NCI-H460 (cell line): ENCODE measurements around the gene NELFB. TPM values are rescaled to one million over a fixed set of nuclear protein-coding genes. Genes with fewer than 3 reads are reported as not detected.

Experiments
- DNase-seq: peaks from one replicate; pipeline ENCODE4 v3.0.0-alpha.2; 2016; ENCODE audit warnings: low read depth; ENCODE audit errors: extremely low read depth
- total RNA-seq: library from RNA; depleted of rRNA; stranded (reverse); fragments of >200 nt; shearing (Covaris generic); gene quantifications from 2 replicates; pipeline ENCODE4 v1.2.3, GENCODE V29; 2014

NELFB gene
- total RNA-seq, 1 experiment from 2014 or later: 41.5 TPM

DNA sequence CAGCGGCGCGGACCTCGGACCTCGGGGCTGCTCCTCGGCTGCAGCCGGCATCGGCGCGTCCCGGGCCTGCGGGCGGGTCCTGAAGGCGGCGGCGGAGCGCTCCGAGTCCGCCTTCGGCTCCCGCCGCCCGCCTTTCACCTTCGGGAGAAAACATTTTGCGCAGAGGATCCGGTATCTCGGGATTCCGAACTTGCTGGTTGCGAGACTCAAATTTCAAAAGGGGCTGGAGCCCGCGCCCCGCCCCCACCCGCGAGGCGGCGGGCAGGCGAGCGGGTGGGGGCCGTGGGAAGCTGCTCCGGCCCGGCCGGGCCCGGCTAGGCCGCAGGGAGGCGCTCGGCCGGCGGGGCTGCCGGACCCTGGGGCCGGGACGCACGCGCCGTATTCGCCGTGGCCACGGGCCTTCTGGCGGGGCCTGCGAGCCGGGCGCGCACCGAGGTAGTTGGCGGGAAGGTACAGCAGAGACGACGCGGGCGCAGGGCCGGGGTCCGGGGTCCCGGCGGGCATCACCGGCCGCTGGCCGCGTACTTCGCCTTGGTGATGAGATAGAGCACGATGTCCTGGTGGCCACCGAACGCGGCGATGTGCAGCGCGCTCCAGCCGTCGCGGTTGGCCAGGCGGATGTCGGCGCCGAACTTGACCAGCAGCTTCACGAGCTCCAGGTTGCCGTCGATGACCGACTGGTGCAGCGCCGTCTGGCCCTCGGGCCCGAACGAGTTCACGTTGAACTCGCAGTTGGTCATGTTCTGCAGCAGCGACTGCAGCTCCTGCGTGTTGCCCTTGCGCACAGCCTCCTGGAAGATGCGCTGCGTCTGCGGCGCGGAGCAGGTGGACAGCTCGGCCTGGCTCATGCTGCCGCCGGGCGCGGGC, 46.2 kb downstream of the NELFB start:
- DNase-seq: peak; percentile 48

DNA sequence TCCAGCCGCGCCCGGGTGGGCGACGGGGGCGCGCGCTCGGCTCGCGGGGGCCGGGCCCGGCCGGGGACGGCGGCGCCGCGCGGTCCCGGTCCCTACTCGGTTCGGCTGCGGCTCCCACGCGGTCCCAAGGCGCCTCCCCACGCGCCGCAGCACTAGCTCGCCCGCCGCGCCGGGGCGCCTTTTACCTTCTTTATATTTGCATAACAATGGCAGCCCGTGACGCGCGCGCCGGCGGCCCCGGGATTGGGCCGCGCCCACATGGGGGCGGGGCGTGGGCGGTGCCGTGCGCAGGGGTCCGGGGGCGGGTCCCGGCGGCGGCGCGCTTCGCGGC, 47.0 kb downstream of the NELFB start, which contains the start of gene NRARP:
NRARP (minus strand) TSS at position 154 of the 331 bp plus-strand sequence. CDS start 343 bp downstream, outside the sequence.
- peak; percentile 78 for DNase-seq

DNA sequence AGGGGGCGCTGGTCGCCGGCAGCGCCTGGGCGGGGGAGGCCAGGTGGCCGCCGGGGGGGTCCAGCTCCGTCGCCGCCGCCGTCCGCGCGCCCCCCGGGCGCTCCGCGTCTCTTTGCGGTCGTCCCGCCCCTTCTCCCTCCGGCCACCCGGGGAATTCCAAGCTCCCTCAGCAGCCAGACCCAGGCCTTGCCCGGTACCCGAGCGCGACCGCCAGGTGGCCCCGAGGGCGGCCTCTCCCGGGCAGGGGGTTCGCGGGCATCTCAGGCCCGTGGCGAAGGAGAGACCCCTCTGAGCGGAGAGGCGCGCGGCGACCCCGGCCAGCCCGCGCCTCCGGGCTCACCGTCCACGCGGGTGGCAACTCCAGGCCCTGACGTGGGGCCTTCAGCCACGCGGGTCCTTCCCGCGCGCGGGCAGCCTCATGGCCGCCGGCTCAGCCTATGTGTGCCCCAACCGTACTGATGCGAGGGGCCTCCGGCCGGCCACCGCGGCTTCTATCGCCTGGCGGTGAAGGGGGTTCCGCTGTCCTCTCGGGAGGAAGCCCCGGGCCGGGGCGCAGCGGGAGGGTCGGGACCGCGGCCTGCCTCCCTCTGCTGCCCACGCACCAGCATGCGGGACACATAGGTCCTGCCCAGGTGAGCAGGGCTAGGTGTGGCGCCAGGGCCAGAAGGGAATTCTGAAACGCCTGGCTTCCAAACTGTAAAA, 47.5 kb downstream of the NELFB start:
- no peak for DNase-seq

DNA sequence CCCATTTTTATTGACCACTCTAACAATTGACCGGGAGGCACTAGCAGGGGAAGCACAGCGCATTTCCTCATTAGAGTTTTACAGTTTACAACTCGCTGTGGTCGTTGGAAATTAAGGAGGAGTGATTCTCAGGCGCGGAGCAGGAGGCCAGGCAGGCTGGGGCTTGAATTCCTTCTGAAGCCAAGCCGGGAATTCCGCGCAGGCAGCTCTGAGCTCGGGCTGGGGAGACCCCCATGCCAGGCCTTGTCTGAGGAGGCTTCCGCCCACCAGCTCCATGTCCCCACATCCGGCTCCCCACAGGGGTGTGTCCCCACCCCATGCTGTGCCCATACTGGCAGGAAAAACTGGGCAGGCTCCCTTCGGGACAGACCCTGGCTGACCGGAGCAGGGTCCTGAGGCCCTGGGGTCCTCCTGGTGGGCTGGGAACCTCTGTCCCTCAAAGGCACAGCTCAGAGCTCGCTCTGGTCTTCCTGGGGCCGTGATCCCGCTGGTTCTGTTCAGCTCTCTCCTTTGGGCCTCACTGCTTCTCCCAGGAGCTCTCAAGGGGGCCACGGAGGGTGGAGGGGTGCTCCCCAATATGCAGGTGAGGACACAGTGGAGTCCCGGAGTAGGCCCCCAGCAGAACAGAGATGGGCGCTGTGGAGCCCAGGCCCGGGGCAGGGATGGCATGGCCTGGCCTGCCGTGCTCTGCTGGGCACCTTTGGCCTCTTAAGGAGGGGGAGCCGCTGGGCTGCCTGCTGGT, 48.2 kb downstream of the NELFB start:
- no peak for DNase-seq

DNA sequence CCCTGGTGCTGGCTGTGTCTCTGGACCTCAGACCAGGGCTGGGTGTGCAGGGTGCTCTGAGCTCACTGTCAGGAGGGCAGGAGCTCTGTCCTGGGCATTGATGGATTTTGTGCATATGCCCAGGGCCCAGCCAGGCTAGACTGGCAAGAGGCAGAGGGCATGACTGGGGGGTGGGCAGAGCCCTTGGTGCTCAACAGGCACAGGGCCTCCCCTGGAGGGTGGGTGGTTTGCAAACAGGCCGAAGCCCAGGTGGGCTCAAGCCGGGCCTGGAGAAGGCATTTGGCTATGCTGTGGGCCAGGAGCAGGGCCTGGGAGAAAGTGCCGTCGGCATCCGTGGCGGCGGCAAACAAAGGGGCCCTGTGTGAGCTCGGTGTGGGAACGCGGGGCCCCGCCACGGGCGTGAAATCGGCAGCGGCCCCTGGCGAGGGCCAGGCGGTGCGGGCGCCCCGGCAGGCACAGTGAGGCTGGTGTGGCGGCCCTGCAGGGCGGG, 48.8 kb downstream of the NELFB start:
- no peak for DNase-seq

DNA sequence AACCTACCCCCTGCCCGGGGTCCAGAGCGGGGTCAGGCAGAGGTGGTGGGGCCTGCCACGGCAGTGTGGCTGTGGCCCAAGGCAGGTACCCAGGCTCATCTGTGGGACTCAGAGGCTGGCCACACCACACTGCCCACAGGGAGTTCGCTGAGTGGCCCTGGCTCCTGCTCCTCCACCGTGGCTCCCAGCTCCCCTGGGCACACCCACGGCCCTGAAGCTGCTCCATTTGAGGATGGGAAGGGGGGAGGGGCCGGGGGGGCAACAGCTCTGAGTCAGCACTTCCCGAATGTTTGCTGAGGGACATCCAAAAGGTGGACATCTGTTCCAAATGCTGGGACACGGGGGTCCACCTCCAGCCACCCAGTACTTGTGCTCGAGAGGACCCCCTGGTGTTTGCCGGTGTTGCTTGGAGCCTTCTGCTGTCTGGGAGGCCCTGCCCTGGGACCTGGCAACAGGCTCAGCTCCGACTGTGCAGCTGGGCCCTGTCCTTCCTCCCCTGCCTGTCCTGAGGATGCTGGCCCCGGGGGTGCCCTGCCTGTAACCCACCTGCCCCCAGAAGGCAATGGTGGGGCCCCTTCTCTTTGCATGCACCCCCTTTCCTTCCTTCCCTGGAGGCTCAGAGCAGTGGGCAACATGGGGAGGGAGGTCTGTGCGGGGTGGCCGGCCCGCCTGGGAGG, 49.4 kb downstream of the NELFB start:
- DNase-seq: no peak

DNA sequence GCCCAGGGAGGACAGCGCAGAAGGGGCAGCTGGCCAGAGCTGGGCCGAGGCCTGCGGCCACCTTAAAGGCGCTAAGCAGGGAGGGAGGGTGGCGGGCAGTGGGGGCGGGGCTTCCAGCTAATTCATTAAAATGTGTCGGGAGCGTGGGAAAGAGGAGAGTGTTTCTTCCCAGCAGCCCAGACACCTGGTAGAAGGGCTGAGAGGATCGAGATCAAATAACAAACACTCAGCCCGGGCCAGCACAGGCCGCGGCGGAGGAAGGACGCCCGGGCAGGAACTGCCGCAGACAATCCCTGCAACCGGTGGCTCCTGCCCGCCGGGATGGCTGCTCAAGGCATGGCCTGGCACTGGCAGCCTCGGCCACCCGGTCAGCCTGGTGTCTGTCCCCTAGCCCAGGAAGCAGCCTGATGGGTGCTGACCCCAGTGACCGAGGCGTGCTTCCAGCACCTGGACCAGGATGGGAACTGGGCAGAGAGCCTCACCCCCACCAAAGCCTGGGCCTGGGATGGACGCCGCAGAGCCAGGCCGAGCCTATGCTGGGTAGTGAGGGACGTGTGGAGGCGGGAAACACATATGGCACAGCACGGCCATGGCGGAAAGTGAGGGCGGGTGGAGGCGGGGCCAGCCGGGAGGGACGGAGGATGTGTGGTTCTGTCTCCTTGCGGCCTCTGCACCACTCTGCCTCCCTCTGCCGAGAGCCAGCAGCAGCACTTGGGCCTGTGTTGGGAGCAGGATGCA, 50.1 kb downstream of the NELFB start:
- DNase-seq: no peak

DNA sequence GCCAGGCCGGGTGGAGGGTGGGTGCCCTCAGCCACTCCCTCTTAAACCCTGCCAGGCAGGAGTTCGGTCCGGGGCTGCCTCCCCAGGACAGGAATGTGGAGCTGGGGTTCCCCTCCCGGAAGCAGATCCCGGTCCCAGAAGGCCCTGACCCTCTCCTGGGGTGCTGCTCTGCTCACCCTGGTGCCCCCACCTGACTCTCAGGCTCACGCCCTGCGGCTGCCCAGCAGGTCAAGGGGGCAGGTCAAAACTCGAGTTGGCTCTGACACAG, 50.6 kb downstream of the NELFB start:
- DNase-seq: no peak

DNA sequence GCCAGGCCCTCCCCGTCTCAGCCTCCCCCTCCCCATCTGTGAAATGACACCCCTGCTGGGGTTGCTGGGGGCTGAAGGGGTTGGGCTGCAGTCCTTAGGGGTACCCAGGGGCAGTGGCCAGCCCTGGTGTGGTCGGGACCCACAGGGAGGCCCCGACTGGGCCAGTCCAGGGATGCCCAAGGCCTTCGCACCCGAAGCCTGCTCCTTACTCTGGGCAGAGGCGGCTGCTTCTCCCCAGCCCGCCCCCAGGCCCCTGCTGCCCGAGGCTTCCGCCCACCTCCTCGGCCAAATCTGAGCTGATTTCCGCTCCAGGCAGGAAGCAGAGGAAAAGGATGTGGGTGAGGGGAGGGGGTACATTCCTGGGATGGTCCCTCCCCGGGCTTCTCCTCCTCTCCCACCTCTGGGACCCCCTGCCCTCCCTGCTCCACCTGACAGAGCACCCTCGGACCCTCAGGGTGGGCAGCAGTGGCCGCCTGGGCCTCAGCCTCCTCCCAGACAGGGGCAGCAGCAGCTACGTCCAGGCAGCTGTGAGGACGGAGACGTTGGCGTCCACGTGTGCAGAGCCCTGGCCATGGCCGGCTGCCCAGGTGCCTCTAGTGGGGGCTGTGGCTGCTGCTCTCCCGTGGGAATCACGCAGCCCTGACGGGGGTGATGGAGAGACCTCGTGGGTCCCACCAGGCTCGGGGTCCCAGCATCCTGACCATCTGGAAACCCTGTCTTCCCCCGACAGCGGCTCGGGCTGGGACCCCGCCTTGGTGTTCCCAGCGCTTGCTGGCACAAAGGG, 51.1 kb downstream of the NELFB start:
- no peak for DNase-seq

DNA sequence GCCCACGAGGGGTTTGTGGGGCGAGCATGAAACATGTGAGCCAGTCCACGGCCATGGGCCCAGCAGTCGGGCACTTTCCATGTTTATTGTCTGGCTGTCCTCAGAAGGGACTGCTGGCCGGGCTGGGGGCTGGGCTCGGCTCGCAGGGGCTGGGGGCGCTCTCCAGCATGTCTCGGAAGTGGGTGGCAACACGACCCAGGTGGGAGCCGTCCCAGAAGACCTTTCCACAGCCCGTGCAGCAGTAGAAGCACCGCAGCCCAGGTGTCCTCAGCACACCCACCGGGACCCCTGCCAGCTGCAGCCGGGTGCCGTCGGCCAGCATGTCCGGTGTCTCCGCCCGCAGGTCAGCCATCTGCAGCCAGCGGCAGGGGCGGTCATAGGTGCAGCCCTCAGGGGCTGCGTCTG, 51.7 kb downstream of the NELFB start:
- DNase-seq: no peak

DNA sequence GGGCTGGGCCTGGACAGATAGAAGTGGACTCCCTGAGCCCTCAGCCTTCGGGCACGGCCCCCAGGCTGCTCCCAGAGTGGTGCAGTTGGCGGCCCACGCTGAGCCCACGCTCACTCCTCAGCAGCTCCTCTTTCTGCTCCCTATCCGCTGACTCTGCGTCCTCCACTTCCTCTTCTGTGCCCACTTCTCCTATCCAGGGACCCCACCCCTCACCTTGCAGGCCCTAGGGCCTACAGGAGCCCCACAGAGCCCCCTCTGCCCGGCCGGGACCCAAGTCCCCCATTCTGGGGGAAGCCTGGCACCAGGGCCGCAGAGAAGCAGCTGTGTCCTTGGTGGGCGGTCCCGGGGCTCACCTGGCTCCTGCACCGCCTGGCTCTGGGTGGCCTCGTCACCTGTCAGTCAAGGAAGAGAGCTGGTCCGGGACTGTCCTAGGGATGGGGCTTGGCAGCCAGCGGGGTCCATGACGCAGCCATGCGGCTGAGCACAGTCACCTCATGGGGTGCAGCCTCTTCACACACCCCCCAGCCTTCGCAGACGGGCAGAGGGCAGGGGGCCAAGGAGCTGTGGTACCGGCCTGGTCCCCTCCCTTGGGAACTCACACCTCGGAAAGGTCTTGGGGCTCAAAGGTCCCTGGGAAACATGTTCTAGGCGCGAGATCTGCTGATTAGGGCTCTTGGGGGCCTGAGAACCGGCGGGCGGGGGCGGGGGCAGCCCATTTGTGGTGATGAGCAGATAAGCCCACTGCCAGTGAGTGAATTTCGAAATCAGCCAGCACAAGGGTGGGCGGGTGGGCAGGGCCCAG, 52.3 kb downstream of the NELFB start:
- DNase-seq: no peak

DNA sequence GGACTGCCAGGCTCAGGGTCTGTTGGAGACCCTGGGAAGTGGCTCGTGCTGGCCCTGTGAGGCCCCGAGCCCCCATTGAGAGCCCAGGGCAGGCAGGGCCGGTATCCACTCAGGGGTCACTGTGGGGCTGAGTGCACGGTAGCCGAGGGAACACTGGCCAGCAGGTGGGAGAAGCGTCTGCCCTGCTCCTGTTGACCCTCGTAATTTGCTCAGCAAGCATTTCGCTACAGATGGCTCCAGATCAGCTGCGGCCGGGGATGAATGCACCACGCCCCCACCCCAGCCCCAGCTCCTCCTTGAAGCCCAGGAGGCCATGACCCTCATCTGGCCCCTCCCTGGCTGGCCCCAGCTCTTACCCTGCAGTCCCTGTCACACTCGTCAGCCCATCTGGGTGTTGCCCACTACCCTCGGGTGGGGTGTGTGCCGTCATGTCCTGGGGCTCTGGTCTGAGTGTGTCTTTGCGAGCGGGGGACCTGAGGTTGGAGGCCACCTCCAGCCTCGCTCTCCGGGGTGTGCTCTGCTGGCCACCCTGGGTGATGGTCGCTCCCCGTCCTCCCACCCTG, 53.0 kb downstream of the NELFB start:
- DNase-seq: no peak

DNA sequence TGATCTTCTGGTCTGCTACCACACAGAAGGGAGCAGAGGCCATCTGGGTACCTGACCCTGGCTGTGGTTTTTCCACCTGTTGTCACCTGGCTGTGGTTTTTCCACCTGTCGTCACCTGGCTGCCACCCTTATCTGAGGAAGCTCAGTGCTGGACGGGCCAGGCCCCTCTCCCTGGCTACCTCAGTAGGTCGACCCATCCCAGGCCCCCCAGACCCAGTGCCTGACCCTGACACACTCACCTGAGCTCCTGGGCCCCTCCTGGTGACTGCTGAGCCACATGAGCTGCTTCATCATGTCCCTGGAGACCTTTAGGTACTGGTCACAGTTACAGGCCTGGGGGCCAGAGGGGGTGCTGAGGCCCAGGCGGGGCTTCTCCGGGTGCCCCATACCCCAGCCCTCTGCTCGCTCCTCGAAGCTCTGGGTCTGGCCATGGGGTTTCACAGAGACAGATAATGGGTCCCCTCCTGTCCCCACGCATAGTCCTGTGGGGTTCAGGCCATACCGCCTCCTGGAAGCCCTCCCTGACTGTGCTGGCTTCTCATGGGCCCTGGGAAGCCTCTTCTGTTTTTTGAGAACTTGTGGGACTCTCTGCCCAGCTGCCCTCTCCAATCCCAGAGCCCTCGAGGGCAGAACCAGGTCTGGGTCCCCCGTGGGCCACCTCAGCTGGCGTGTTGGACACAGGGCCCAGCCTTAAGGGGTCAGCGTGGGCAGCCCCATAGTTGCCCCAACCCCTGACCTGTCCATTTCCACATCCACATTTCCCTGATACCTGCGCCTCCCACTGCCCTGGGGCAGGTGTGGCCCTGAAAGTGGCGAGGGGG, 54.5 kb downstream of the NELFB start:
- no peak for DNase-seq

DNA sequence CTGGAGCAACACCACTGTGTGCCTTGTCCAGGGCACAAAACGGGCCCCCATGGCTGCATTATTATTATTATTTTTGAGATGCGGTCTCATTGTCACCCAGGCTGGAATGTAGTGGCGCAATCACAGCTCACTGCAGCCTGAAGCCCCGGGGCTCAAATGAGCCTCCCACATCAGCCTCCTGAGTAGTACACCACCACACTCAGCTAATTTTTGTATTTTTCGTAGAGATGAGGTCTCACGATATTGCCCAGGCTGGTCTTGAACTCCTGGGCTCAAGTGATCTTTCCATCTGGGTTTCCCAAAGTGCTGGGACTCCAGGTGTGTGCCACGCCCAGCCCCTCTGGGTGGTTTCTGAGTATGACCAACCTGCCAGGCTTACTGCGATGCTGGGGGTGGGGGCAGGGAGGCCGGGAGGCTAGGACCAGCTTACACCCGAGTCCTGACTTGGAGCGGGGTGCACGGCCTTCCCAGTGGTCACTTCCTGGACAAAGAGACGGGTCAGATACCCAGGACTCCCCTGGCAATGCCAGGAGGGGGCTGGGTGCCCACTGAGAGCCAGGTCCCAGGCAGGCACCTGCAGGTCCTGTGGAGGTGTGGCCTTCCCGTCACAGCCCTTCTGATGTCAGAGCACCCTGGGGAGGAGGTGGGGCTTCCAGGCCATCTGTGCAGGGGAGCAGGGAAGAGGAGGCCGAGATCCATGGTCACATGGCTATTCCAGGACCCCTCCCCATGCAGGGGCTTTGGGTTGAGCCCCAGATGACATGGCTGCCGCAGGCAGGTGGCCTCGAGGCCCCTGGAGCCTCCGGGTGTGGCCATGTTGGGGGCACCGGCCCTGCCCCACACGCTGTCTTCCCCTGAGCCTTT, 55.3 kb downstream of the NELFB start:
- DNase-seq: no peak

DNA sequence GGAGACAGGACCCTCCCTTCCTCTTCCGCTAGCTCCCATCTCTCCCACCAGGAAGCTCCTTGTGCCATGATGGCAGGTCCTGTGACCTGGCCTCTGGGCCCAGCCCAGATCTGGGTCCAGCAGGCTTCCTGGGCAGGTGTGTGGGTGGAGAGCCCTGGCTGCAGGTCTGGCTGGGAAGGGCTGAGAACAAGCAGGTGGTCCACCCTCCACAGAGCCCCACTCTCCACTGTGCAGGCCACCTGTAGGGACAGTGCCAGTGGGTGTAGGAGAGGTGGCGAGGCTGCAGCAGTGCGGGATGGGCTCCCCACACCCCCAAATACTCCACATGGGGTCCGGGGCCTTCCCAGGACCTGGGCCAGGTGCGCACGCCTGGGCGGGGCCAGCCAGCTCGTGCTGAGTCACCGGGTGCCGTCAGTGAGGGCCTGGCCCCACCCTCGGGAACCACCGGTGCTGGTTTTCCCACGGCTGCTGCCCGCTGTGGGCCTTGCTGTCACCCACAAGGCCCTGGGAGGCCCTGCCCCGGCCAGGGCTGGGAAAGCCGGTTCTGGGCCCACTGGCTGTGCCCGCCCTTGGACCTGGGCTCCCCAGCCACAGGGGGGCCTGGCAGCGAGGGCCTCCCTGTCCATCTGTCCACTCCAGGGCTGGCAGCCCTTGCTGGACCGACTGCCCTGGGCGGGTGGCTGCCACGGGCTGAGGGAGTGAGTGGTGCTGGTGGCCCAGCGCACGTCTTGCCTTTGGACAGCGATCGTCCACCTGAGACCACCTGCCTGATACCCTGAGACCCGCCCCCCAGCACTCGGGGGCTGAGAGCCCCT, 56.3 kb downstream of the NELFB start:
- peak; percentile 64 for DNase-seq
